Calu3 (cell line): ENCODE measurements around the gene DNAH17. TPM values are rescaled to one million over a fixed set of nuclear protein-coding genes. Genes with fewer than 3 reads are reported as not detected.

Experiments used
- BruUV-seq: library from RNA; stranded (reverse); fragments of 400-500 nt; replicated peaks from 2 replicates; lab custom pipeline; 2021; lab: Mats Ljungman, UMichigan
- CTCF ChIA-PET: fragments of 300-600 bp; sonication (Branson Sonifier 250); formaldehyde crosslinking; loops from one replicate; lab custom pipeline; 2022; ENCODE audit warnings: antibody characterized with exemption; lab: Charles Lee
- DNase-seq: peaks from one replicate; pipeline ENCODE4 v3.0.0; 2022
- H3K27ac Mint-ChIP-seq: one replicate; pipeline ENCODE4 v1.8.0; 2022; ENCODE audit warnings: mixed read lengths; ENCODE audit not compliant: unreplicated experiment
- H3K27me3 Mint-ChIP-seq: one replicate; pipeline ENCODE4 v1.8.0; 2022; ENCODE audit warnings: mixed read lengths; ENCODE audit not compliant: unreplicated experiment
- H3K36me3 Mint-ChIP-seq: one replicate; pipeline ENCODE4 v1.8.0; 2022; ENCODE audit warnings: mild to moderate bottlenecking, moderate library complexity, mixed read lengths; ENCODE audit not compliant: insufficient read depth, unreplicated experiment
- H3K4me1 Mint-ChIP-seq: one replicate; pipeline ENCODE4 v1.8.0; 2022; ENCODE audit warnings: mild to moderate bottlenecking, low read depth, mixed read lengths; ENCODE audit not compliant: unreplicated experiment
- H3K4me3 Mint-ChIP-seq: one replicate; pipeline ENCODE4 v1.8.0; 2022; ENCODE audit warnings: mild to moderate bottlenecking, low read depth, moderate library complexity, mixed read lengths; ENCODE audit not compliant: unreplicated experiment
- H3K9me3 Mint-ChIP-seq: one replicate; pipeline ENCODE4 v1.8.0; 2022; ENCODE audit warnings: low read depth, mixed read lengths; ENCODE audit not compliant: unreplicated experiment
- CTCF ChIP-seq: fragments of 200-600 bp; IDR thresholded peaks from one replicate; pipeline ENCODE4 v1.8.0; 2022; ENCODE audit warnings: antibody characterized with exemption; ENCODE audit not compliant: unreplicated experiment
- intact Hi-C: fragments of 100-400 bp; cut with micrococcal nuclease; formaldehyde crosslinking; loops from one replicate; pipeline ENCODE4 v1.10.0; 2022; ENCODE audit not compliant: unreplicated experiment
- total RNA-seq: library from RNA; stranded (reverse); gene quantifications from 2 replicates; pipeline ENCODE4 v1.2.3, GENCODE V29; 2022

DNAH17 gene
- total RNA-seq, 1 experiment from 2014 or later: 0.19 TPM

- no peaks in the 10 kb centered on the region for H3K9me3 Mint-ChIP-seq
- DNase-seq: no peak
- CTCF ChIA-PET: no interaction called here
- no peak overlapping the region for H3K4me3 Mint-ChIP-seq
- intact Hi-C loops: no loop called here
- no peak overlapping the region for H3K27ac Mint-ChIP-seq
- no peak for TF ChIP-seq CTCF
- peaks cover 25% of the 10 kb centered on the region for H3K27me3 Mint-ChIP-seq
- no peaks in the 10 kb centered on the region for H3K4me1 Mint-ChIP-seq
- H3K36me3 Mint-ChIP-seq: no peaks in the 10 kb centered on the region
- BruUV-seq: no TSS peak
These were observed 115.5 kb downstream of the DNAH17 start for GRCh38 chr17:78461799-78462053.

GRCh38 chr17:78460951-78461798 is 116.0 kb downstream of the DNAH17 start:
- no TSS peak for BruUV-seq
- peaks cover 25% of the 10 kb centered on the region for H3K27me3 Mint-ChIP-seq
- no peaks in the 10 kb centered on the region for H3K9me3 Mint-ChIP-seq
- no peaks in the 10 kb centered on the region for H3K4me1 Mint-ChIP-seq
- no peak overlapping the region for H3K27ac Mint-ChIP-seq
- no peaks in the 10 kb centered on the region for H3K36me3 Mint-ChIP-seq
- H3K4me3 Mint-ChIP-seq: no peak overlapping the region
- no peak for DNase-seq
- CTCF ChIA-PET: no interaction called here
- intact Hi-C loops: no loop called here
- TF ChIP-seq CTCF: no peak

GRCh38 chr17:78460176-78460675 is 117.0 kb downstream of the DNAH17 start:
- CTCF ChIA-PET: no interaction called here
- H3K36me3 Mint-ChIP-seq: no peaks in the 10 kb centered on the region
- no peak for TF ChIP-seq CTCF
- H3K4me1 Mint-ChIP-seq: no peaks in the 10 kb centered on the region
- no peak overlapping the region for H3K4me3 Mint-ChIP-seq
- intact Hi-C loops: no loop called here
- no peaks in the 10 kb centered on the region for H3K9me3 Mint-ChIP-seq
- H3K27me3 Mint-ChIP-seq: peaks cover 25% of the 10 kb centered on the region
- no peak for DNase-seq
- BruUV-seq: no TSS peak
- H3K27ac Mint-ChIP-seq: no peak overlapping the region

GRCh38 chr17:78459696-78460095 is 117.5 kb downstream of the DNAH17 start:
- intact Hi-C loops: no loop called here
- CTCF ChIA-PET: no interaction called here
- BruUV-seq: no TSS peak
- TF ChIP-seq CTCF: no peak
- Mint-ChIP-seq H3K27ac (no peak overlapping the region), H3K4me1 (no peaks in the 10 kb centered on the region), H3K4me3 (no peak overlapping the region), H3K9me3 (no peaks in the 10 kb centered on the region), H3K27me3 (peaks cover 25% of the 10 kb centered on the region), H3K36me3 (no peaks in the 10 kb centered on the region)
- no peak for DNase-seq
